Natural killer cell treated with Interleukin-12 subunit alpha and Interleukin-12 subunit beta and Interleukin-15 and Interleukin-18, amount 100 ng/mL, for 72 hours (primary cell): ENCODE results near the gene ZNF581. TPM values are rescaled to one million over a fixed set of nuclear protein-coding genes. Genes with fewer than 3 reads are reported as not detected.

Experiments
- ATAC-seq, 2 donors: fragments of 150-1000 bp; cut with Tn5 transposase in 1 of 2; sonication (Bioruptor Pico), chemical (Tn5 transposase) in 1 of 2; 2 replicates each; pipeline ENCODE4 v1.10.0; 2021
- DNase-seq: peaks from one replicate; pipeline ENCODE4 v3.0.0; 2022; ENCODE audit warnings: low spot score
- H3K27ac Mint-ChIP-seq, 2 donors: 1 replicate in 1 of 2; 2 replicates in 1 of 2; pipeline ENCODE4 v1.8.0; 2022; ENCODE audit warnings: mixed read lengths in 2 of 2, mild to moderate bottlenecking in 1 of 2, moderate library complexity in 1 of 2
- H3K27me3 Mint-ChIP-seq, 2 donors: 1 replicate in 1 of 2; 2 replicates in 1 of 2; pipeline ENCODE4 v1.8.0; 2022; ENCODE audit warnings: mixed read lengths in 2 of 2
- H3K36me3 Mint-ChIP-seq: one replicate; pipeline ENCODE4 v1.8.0; 2022; ENCODE audit warnings: mixed read lengths
- H3K4me1 Mint-ChIP-seq, 2 donors: 1 replicate in 1 of 2; 2 replicates in 1 of 2; pipeline ENCODE4 v1.8.0; 2022; ENCODE audit warnings: low read depth in 2 of 2, mixed read lengths in 2 of 2, mild to moderate bottlenecking in 1 of 2
- H3K4me3 Mint-ChIP-seq: one replicate; pipeline ENCODE4 v1.8.0; 2022; ENCODE audit warnings: mixed read lengths
- H3K9me3 Mint-ChIP-seq: 2 replicates; pipeline ENCODE4 v1.8.0; 2022; ENCODE audit warnings: mixed read lengths
- total RNA-seq, 2 donors: library from RNA; stranded (reverse); gene quantifications; one replicate each; pipeline ENCODE4 v1.2.3, GENCODE V29; 2022

The ZNF581 gene
- 10 to 100 TPM; 15.1 to 27.6 TPM for total RNA-seq

- Mint-ChIP-seq H3K27ac (peak within 1 kb of the TSS; percentile 78 to 97), H3K4me3 (peak within 1 kb of the TSS; percentile 89), H3K9me3 (no peaks in the 10 kb centered on the region), H3K4me1 (peaks cover 43 to 44% of the 10 kb centered on the region in 2 donors), H3K27me3 (no peaks in the 10 kb centered on the region), H3K36me3 (no peaks in the 10 kb centered on the region)
- peak; percentile 76 to 83 for ATAC-seq
- no peak for DNase-seq
Observed at GRCh38 chr19:55643003-55643886, at the start of gene ZNF581. ZNF581 (plus strand) TSS chr19:55643649; CDS start chr19:55644572, 923 bp downstream.

GRCh38 chr19:55594996-55595545 lies 48.4 kb upstream of the ZNF581 start:
- peaks cover 0 to 2% of the 10 kb centered on the region in 2 donors for H3K27me3 Mint-ChIP-seq
- no peak overlapping the region for H3K4me3 Mint-ChIP-seq
- no peak overlapping the region for H3K27ac Mint-ChIP-seq
- H3K9me3 Mint-ChIP-seq = peaks cover 7% of the 10 kb centered on the region
- H3K4me1 Mint-ChIP-seq = peaks cover 9 to 14% of the 10 kb centered on the region in 2 donors
- peaks cover 13% of the 10 kb centered on the region for H3K36me3 Mint-ChIP-seq
- ATAC-seq (no peak), DNase-seq (no peak)

DNA sequence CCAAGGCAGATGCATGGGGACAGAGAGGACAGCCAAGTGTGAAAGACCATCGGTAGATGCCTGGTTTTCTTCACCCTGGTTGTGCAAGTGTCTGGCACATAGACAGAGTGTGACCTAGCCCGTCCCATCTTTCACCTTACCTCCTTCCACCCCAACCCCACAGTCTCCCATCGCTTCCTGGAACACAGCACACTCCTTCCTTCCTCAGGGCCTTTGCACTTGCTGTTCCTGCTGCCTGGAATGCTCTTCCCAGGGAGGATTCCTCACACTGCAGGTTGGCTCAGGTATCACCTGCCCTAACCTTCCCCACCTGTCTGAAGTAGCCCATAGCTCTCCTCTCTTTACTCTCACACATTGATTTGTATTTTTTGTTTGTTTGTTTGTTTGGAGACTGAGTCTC lies 47.1 kb upstream of the ZNF581 start:
- peaks cover 7% of the 10 kb centered on the region for H3K9me3 Mint-ChIP-seq
- H3K36me3 Mint-ChIP-seq = peaks cover 13% of the 10 kb centered on the region
- no peak overlapping the region for H3K4me3 Mint-ChIP-seq
- no peak overlapping the region for H3K27ac Mint-ChIP-seq
- ATAC-seq = no peak
- no peaks in the 10 kb centered on the region for H3K27me3 Mint-ChIP-seq
- no peak for DNase-seq
- H3K4me1 Mint-ChIP-seq = peaks cover 15 to 18% of the 10 kb centered on the region in 2 donors

DNA sequence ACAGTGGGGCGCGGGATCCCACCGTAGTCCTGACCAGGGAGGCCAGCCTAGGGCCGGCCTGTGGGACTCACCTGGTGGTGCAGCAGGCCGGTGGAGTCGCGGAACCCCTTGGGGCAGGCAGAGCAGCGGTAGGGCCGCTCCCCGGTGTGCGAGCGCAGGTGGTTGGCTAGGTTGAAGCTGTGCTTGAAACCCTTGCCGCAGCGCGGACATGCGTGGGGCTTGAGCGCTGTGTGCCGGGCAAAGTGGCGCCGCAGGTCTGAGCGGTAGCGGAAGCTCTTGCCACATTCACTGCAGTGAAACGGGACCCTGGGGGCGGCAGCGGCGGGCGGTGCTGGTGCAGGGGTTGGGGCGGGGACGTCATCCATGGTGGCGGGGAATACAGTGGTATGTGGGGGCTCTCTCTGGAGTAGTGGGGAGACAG lies 45.9 kb upstream of the ZNF581 start:
- peaks cover 16 to 24% of the 10 kb centered on the region in 2 donors for H3K4me1 Mint-ChIP-seq

DNA sequence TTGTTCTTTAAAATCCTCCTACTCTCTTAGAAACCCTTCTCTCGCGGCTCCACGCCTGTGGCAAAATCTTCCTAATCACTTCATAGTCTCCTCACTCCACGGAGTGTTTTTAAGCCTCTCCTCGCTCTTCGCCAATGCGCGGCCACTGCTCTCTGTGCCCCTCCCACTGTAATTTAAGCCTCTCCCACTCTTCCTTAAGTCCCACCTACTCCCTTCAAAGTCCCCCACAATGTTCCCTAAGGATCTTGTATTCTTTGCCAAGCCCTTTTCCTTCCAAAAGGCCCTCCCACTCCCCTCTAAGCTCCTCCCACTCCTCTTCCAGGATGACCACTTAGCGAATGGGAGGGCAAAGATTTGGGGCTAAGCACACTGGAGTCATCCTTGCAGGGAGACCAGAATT lies 45.4 kb upstream of the ZNF581 start:
- peaks cover 13% of the 10 kb centered on the region for H3K36me3 Mint-ChIP-seq
- H3K4me3 Mint-ChIP-seq = no peak overlapping the region
- no peaks in the 10 kb centered on the region for H3K27me3 Mint-ChIP-seq
- no peak for ATAC-seq
- H3K27ac Mint-ChIP-seq = peak overlapping the region; percentile 97 to 98
- H3K4me1 Mint-ChIP-seq = peaks cover 16 to 24% of the 10 kb centered on the region in 2 donors
- no peak for DNase-seq
- H3K9me3 Mint-ChIP-seq = peaks cover 7% of the 10 kb centered on the region

More for the DNA sequence above, 45.9 kb upstream of the ZNF581 start:
- no peak for DNase-seq
- no peaks in the 10 kb centered on the region for H3K27me3 Mint-ChIP-seq
- ATAC-seq = no peak
- no peak overlapping the region for H3K27ac Mint-ChIP-seq
- H3K9me3 Mint-ChIP-seq = peaks cover 7% of the 10 kb centered on the region
- peaks cover 13% of the 10 kb centered on the region for H3K36me3 Mint-ChIP-seq
- H3K4me3 Mint-ChIP-seq = no peak overlapping the region

DNA sequence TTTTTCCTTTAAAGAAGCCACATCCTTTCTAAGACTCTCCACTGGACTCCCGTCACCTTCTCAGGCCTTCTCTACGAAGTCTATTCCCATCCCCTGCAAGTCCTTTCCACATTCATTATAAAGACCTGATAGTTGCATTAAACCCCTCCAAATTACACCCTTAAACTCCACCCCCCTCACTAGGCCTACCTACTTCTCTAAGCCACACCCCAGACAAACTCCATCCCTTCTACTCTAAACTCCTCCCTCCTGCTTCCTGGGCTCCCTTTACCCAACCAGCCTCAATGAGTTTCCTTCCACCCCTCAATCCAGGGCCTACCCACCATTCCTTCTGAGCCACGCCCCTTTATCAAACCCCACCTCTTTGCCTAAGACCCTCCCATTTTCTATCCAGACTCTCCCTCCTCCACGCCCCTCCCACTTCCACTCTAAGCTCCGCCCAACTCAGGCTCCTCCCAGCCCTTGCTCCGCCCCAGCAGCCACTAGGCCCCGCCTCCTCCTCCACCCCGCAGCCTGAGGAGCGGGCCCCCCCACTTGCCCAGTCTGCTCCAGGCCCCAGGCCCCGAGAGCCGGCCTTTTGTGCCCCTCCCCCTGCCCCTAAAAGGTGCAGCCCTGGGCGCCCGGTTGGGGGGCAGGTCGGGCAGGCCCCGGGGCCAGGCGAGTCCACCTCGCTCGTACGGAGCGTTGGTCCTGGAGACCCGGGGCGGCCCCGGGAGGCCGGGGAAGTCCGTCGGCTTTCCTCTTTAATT lies 44.6 kb upstream of the ZNF581 start:
- DNase-seq (peak; percentile 96), ATAC-seq (peak; percentile 87 to 91)
- peak overlapping the region; percentile 97 to 98 for H3K27ac Mint-ChIP-seq
- no peaks in the 10 kb centered on the region for H3K27me3 Mint-ChIP-seq
- H3K9me3 Mint-ChIP-seq = peaks cover 7% of the 10 kb centered on the region
- H3K36me3 Mint-ChIP-seq = peaks cover 13% of the 10 kb centered on the region
- peaks cover 23 to 30% of the 10 kb centered on the region in 2 donors for H3K4me1 Mint-ChIP-seq
- H3K4me3 Mint-ChIP-seq = peak overlapping the region; percentile 98

DNA sequence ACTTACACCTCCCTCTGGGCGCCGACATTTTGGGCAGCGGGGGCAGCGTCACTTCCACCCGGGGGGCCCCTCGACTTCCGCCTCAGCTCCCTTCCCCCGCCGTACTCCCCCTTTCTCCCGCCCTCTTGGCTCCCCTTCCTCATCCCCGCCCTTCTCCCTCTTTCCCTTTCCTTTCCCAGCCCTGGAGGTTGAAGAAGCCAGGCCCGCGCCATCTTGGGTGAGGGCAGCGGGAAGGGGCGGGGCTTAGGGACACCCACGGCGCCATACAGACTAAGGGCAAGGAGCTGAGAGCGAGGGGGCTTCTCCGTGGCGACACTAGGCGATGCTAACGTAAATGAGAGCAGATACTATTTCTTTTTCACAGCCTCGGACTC lies 44.0 kb upstream of the ZNF581 start, which contains the start of gene FIZ1:
TSS of gene FIZ1 (minus strand) at position 50 of the 374 bp plus-strand sequence. CDS start 1,652 bp downstream, outside the sequence.
- peak within 1 kb of the TSS; percentile 98 for H3K4me3 Mint-ChIP-seq
- H3K27ac Mint-ChIP-seq = peak within 1 kb of the TSS; percentile 97 to 98
- DNase-seq (peak; percentile 96), ATAC-seq (peak; percentile 82 to 87)
- no peaks in the 10 kb centered on the region for H3K27me3 Mint-ChIP-seq
- peaks cover 26 to 32% of the 10 kb centered on the region in 2 donors for H3K4me1 Mint-ChIP-seq
- peaks cover 7% of the 10 kb centered on the region for H3K9me3 Mint-ChIP-seq
- H3K36me3 Mint-ChIP-seq = peaks cover 13% of the 10 kb centered on the region

GRCh38 chr19:55599842-55600661 lies 43.4 kb upstream of the ZNF581 start, which contains the start of gene ZNF524:
ZNF524 (plus strand) TSS chr19:55600288; CDS start chr19:55602113, 1,825 bp downstream.
- DNase-seq (peak; percentile 93), ATAC-seq (peak; percentile 69 to 75)
- Mint-ChIP-seq H3K4me3 (peak within 1 kb of the TSS; percentile 98), H3K4me1 (peaks cover 31 to 36% of the 10 kb centered on the region in 2 donors), H3K9me3 (peaks cover 4% of the 10 kb centered on the region), H3K36me3 (peaks cover 9% of the 10 kb centered on the region), H3K27me3 (no peaks in the 10 kb centered on the region), H3K27ac (peak within 1 kb of the TSS; percentile 97 to 98)

DNA sequence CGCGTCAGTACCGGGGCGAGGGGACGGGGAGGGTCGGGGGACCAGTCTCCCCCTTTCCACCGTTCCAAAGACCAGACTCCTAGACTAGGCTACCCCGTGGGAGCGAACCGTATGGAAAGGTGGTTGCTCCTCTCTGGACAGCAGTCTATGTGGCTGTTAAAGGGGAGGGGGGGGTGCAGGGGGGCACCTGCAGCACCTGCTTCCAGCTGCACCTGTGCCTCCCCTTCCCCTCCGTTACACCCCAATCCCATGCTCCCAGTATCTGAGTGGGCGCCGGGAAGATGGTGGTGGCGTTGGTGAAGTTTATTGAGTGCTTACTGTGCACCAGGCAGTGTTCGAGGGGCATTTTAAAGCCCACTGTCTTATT lies 42.8 kb upstream of the ZNF581 start:
- Mint-ChIP-seq H3K27ac (peak overlapping the region; percentile 82 to 90), H3K9me3 (peaks cover 4% of the 10 kb centered on the region), H3K27me3 (no peaks in the 10 kb centered on the region), H3K36me3 (peaks cover 3% of the 10 kb centered on the region), H3K4me3 (peak overlapping the region; percentile 93), H3K4me1 (peaks cover 31 to 36% of the 10 kb centered on the region in 2 donors)
- no peak for ATAC-seq
- DNase-seq = no peak

DNA sequence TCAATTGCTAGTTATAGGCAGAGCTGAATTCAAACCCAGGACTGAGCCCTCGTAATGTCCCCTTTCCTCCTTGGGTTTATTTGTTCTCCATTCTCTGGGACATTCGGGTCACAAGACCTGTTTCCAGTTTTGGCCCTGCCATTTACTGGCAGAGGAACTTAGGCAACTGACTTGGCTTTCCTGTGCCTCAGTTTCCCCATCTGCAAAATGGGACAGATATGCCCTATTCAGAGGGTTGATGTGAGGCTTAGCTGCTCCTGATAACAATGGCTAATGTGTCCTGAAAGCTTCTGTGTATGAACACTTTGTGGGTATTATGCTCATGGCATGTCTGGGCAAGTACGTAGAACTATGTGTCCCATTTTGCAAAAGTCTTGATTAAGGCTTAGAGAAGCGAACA lies 42.4 kb upstream of the ZNF581 start:
- H3K4me1 Mint-ChIP-seq = peaks cover 35 to 39% of the 10 kb centered on the region in 2 donors
- H3K4me3 Mint-ChIP-seq = peak overlapping the region; percentile 93
- H3K27ac Mint-ChIP-seq = peak overlapping the region; percentile 82 to 90
- H3K36me3 Mint-ChIP-seq = no peaks in the 10 kb centered on the region
- peaks cover 4% of the 10 kb centered on the region for H3K9me3 Mint-ChIP-seq
- no peaks in the 10 kb centered on the region for H3K27me3 Mint-ChIP-seq
- ATAC-seq (no peak), DNase-seq (no peak)

- no peaks in the 10 kb centered on the region for H3K27me3 Mint-ChIP-seq
- H3K4me1 Mint-ChIP-seq = peaks cover 47 to 48% of the 10 kb centered on the region in 2 donors
- no peaks in the 10 kb centered on the region for H3K36me3 Mint-ChIP-seq
- peaks cover 4% of the 10 kb centered on the region for H3K9me3 Mint-ChIP-seq
- ATAC-seq = no peak
- peak overlapping the region; percentile 82 to 90 for H3K27ac Mint-ChIP-seq
- no peak for DNase-seq
- H3K4me3 Mint-ChIP-seq = no peak overlapping the region
Observed at GRCh38 chr19:55602104-55603001, 41.1 kb upstream of the ZNF581 start.

GRCh38 chr19:55603115-55603514 lies 40.3 kb upstream of the ZNF581 start:
- ATAC-seq (no peak), DNase-seq (no peak)
- Mint-ChIP-seq H3K4me3 (peak overlapping the region; percentile 62), H3K27me3 (no peaks in the 10 kb centered on the region), H3K27ac (peak overlapping the region; percentile 88 to 95), H3K9me3 (peaks cover 4% of the 10 kb centered on the region), H3K36me3 (no peaks in the 10 kb centered on the region), H3K4me1 (peaks cover 53% of the 10 kb centered on the region in 2 donors)
